ENCODE data around the gene ZKSCAN5. TPM values are rescaled to one million over a fixed set of nuclear protein-coding genes. Genes with fewer than 3 reads are reported as not detected.

The ZKSCAN5 gene
- total and polyA plus RNA-seq, 2 of the 8 experiments (the other 6 are each of a cell fraction or from before 2014, with no cell fraction given): 5.3 to 13.5 TPM

- no peak for TF ChIP-seq TAF1 (IDR thresholded peaks at IDR 0.05; ENCODE audit: low read depth, low read length)
These were observed 31.2 kb downstream of the ZKSCAN5 start (continued) for GRCh38 chr7:99535667-99536066.
